ENCODE data around the gene RTL1.

The RTL1 gene

DNA sequence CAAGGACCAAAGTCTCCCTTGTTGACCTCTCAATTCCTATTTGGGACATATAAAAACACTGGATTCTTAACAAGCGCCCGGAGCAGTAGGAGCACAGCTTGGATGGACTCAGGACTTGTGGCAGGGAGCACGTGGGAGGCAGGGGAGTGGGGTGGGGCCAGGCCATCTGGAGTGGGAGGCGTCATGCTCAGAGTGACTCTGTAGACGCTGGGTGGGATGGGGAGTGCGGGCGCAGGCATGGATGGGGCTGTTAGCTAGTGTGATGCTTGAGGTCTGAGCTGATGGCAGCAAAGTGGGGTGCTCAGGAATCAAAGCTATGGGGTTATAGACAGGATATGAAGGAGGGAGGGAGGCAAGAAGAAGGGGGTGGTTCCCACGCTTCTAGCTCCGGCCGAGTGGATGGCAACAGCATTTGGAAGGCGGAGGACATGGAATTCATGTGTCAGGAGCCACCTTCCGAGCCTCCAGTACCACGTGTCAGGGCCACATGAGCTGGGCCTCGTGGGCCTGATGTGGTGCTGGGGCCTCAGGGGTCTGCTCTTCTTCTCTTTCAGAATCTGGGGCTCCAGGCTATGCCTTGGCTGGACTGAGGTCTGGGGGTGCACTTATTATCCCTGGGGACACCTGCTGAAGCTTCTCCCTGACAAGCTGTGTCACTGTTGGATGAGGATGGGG is 51.4 kb downstream of the RTL1 start:
- DNase-seq (ENCODE audit: low read depth in 1 of 2, low spot score in 1 of 2) = no peak

DNA sequence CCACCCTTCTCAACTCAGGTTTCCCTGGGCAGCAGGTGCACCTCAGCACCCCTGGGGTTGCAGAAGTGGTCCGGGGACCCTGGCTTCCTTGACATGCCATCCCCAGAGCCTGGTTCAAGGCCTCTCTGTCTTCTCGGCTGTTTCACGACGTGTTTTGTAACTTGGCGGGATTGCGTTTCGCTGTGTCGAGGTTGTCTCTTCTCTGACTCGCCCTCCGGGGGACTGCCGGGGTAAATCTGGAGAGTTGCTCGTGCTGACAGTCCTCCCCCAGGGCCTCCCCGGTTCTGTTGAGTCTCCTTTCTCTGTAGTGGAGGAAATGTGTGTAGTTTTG is 52.0 kb downstream of the RTL1 start:
- no peak for DNase-seq (ENCODE audit: low read depth in 1 of 2, low spot score in 1 of 2)

DNA sequence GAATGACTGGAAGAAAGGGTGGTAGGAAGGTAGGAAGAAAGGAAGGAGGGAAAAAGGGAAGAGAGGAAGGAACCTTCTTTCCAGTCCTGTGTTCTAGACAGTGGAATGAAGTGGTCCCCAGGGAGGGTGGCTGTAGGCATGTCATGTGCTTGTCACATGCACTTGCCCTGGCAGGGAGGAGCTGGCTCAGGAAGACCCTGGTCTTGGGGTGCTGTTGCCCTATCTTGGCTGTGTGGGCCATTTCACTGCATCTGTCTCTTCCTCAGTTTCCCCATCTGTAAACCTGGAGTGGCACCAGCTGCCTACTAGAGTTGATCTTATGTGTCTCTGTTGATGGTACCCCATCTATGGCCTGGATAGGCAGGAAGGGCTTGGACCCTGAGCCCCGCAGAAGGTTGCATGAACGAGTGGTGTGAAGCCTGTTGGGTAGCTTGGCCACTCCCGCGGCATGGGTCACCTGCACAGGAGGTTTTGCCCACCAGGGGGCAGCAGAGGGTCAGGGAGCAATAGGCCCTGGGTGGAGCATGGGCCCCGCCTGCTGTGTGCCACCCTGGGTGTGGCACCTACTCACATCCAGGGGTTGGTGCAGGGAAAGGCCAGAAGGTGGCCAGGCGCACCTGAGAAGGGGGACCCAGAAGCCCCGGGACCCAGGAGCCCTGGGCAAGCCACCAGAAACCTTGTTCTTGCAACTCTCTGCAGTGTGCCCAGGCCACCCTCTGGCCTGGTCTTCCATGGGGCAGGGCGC is 52.5 kb downstream of the RTL1 start:
- peak; percentile 50 to 71 for DNase-seq (ENCODE audit: low read depth in 1 of 2, low spot score in 1 of 2)

DNA sequence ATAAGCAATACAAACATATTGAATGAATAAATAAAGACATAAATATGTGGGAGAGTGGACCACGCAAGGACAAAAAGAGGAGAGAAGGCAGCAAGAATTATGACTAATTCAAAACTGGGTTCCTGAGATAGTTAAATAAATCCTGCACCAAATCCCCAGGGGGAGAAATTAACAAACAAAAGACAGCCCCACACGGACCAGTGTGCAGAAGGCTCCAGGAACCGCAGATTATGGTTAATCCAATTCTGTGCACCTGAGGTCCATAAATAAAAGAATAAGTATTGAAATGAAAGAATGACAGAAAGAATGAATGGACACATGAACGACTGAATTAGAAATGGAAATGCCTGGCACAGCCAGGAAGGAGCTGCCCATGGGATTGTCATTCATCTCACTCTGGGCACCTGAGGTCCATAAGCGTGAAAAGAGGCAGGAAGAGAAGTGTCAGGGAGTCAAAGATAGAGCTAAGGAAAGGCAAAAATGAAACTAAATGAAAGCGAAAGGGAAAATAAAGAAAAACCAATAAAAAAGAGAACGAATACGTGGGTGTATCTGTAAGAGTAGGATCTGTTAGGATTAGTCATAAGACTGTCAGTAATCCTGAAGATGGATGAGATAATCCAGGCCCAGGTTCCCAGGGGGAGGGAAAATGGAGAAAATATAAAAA is 54.3 kb downstream of the RTL1 start:
- DNase-seq (ENCODE audit: low read depth in 1 of 2, low spot score in 1 of 2) = no peak

DNA sequence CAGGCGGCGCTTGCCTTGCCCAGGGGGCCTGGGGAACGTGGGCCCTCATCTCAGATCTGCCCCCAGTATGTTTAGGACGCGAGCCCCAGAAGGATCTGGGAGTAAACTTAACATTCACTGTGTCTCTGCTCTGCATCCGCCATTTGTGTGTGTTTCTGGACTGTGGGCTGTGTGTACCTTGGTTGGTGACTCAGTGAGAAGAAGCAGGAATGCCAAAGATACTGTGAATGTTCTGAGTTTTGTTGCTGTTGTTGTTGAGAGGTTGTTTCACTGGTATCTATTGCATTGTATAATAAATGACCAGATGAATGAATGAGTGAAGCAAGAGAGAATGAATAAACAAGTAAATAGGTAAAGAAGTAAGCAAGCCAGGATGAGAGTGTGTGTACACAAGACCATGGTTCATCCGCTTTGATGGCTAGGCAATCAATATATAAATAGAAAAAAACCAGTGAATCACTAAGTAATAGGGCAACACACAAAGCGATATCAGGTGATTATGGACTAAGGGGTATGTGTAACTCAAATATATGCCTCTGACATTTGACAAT is 57.1 kb downstream of the RTL1 start:
- DNase-seq (ENCODE audit: low read depth in 1 of 2, low spot score in 1 of 2) = no peak

DNA sequence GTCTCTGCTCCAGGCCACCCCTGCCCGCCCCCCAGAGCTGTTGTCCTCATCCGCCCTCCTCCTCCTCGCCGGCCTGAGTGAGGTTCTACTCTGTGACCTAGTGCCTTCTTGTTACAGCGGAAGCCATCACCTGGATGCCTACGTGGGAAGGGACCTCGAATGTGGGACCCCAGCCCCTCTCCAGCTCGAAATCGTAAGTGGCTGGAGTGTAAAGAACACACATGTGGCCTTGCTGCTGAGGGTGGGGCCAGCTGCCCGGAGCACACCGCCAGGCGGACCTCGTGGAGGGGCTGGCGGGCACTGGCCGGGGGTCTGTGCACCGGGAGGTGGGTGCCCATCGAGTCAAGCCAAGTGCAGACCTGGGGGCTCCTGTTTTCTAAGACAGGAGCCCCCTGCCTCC is 58.2 kb downstream of the RTL1 start:
- no peak for DNase-seq (ENCODE audit: low read depth in 1 of 2, low spot score in 1 of 2)

DNA sequence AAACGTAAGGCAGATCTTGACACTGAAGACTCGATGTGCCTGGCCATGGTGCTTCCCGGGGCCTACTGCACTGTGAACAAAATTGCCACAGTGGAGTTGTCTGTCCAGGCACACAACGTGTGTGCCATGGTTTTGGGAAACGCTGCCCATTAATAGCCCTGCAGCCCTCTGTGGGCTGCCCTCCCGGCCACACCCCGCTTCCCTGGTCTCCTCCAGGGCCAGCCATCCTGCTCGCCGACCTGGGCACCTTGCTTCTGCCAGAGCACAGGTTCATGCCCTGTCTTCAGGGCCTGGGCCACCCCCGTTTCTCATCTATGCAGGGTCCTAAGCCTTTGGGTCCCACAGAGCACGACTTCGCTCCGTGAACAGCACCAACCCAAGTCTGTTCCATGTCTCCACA is 58.7 kb downstream of the RTL1 start:
- DNase-seq (ENCODE audit: low read depth in 1 of 2, low spot score in 1 of 2) = no peak

DNA sequence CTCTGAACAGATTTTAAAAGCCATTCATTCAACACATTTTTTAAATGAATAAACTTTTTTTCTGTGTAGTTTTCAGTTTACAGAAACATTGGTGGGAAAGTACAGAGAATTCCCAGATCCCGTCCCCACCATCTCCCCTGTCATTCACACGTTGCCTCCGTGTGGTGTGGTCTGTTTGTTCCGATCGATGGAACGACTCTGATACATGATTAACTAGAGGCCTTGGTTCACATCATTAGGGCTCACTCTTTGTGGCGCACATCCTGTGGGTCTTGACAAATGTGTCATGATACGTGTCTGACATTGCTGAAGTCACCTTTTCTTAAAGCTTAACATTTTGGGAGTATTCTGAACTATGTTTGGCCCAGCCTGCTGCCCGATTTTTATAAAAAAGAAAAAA is 59.1 kb downstream of the RTL1 start:
- no peak for DNase-seq (ENCODE audit: low read depth in 1 of 2, low spot score in 1 of 2)

DNA sequence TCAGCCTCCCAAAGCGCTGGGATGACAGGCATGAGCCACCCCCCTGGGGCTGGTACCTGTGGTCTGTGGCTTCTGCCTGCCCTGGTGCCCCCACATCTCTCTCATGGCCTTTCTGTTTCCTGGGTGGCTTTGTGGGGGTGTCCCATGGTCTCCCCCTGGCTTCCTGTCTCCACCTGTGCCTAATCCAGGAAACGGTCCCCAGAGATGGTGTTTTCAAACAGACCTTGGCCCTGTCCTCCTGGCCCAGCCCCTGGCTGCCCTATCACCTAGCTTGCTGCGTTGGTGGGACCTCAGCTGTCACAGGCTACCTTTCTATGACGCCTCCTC is 59.5 kb downstream of the RTL1 start:
- no peak for DNase-seq (ENCODE audit: low read depth in 1 of 2, low spot score in 1 of 2)

DNA sequence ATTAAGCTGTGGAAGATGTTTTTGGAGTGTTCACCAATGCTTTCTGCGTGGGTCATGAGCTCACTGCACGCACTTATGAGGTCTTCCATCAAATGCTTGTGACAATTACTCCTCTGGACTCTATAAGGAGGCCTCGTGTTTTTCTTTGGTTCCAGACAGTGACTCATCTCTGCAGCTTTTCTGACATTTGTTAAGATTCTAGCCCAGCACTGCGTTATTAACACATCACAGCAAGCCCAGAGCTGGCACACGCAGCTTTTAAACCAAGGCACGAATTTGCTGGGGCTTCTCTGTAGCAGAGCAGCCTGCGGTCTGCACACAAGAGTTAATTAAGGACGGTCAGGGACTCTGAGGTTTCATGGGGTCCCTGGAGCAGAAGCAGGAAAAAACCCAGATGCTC is 60.7 kb downstream of the RTL1 start:
- DNase-seq (ENCODE audit: low read depth in 1 of 2, low spot score in 1 of 2) = no peak

DNA sequence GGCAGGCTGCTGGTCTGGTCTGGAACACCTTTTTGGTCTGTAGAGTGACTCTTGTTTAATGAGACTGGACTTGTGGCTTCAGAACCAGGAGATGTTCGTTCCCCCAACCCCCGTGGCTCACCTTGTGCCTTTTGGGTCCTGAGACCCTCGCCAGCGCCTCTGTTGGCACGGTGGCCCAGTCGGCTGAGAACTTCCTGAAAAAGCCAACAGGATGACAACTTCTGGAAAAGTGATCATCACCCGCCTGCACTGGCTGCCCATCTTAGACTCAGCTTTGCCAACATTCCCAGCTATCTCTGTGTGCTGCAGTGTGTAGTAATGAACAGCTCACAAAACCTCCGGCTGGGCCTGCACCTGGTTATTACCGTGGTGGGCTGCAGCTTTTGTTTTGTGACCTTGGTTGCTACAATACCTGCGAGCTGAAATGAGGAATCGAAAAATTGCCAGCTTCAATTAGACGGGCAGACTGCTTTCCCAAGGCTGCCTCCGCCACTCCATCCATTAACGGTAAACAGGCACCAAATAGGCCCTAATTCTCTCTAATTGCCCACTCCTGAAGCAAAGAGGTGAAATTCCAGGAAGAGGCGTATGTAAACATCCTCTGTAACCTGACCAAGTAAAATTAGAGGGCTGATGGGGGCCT is 61.6 kb downstream of the RTL1 start:
- DNase-seq (ENCODE audit: low read depth in 1 of 2, low spot score in 1 of 2) = no peak

DNA sequence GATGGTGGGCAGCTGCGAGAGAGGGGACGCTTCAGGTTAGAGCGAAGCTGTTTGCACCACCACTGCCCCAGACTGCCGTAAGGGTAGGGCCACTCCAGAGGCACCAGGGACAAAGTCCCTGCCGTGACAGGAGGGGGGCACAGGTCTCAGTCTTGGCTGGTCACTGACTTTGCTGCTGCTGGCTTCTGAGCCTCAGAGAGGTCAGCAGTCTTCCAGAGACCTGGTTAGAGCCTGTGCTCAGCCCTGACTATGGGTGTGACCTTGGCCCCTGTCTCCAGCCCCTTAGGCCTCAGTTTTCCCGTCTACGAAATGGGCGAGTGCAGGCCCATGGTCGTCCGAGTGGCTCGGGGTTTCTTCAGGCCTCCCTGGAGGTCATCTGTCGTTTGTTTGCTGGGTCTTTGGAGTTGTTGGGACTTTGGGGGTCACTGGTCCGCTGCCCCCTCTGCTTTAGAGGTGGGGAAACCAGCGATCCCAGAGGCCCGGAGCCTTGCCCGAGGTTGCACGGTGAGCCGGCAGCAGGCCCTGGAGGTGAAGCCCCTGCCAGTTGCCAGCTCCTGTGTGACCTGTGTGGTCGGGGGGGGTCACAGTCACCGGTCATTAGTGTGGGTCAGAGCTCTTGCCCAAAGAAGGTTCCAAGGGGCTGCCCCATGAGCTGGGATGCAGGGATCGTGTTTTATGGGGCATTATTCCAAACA is 62.3 kb downstream of the RTL1 start:
- DNase-seq (ENCODE audit: low read depth in 1 of 2, low spot score in 1 of 2) = no peak

DNA sequence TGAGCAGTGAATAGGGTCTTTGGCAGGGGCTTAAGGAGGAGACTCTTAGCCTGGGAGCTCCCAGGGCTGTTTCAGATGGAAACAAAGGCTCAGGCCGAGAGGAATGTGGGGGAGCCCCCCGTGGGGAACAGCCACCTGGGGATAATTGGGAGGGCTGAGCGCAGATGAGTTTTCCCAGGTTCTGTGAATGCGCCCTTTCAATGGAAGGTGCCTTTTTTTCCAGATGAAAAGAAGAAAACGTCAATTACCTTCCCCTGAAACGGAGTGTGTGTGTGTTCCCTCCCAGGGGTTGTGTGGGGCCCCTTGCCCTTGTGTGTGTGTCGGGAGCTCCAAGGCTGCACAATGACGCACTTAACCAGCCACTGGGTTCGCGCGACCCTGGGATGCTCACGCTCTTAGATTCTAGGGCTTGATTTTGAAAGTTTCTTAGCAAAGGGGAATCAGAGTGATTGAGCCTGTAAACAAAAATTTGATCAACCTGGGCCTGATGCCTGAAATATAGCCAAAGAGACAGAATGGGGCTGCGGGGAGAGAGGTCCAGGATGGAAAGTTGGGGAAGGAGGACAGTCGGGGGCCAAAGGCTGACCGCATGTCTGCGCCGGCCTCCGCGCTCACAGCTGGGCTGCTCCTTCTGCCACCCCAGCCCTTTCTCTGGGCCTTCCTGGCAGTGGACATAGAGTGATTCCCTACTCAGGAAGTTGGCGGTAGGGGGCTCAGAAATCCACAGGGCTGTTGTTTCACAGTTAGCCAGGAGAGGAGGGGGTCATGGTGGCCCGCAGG is 63.0 kb downstream of the RTL1 start:
- no peak for DNase-seq (ENCODE audit: low read depth in 1 of 2, low spot score in 1 of 2)

DNA sequence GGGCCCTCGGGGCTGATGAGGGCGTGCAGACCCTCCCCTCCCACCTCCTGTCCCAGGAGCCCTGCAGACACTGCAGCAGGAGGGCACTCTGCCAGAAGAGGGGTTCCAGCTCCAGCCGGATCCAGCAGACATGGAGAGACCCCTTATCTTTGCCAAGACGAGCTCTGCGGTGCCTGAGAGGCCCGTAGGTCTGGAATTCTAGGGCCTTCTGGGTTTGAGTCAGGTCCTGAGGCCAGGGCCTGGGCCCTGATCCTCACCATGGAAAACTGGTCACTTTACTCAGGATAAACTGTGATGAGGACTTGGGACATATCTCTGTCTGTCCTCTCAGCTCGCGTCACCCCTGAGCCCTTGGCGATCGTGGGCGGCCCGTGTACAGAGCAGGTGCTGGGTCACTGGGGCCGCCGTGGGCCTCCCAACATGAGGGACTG is 63.8 kb downstream of the RTL1 start:
- DNase-seq (ENCODE audit: low read depth in 1 of 2, low spot score in 1 of 2) = no peak

DNA sequence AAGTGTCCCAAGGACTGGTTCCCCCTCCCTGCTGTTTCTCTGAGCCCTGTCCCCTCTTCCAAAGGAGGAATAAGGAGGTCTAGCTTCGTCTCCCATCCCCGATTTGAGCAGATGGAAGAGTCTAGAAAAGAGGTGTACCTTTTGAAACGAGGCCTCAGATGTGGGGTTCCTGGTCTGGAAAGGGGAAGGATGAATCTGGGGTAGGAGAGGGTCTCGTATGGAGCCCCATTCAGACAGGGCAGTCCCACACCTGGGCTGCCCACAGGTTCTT is 64.3 kb downstream of the RTL1 start:
- DNase-seq (ENCODE audit: low read depth in 1 of 2, low spot score in 1 of 2) = no peak

DNA sequence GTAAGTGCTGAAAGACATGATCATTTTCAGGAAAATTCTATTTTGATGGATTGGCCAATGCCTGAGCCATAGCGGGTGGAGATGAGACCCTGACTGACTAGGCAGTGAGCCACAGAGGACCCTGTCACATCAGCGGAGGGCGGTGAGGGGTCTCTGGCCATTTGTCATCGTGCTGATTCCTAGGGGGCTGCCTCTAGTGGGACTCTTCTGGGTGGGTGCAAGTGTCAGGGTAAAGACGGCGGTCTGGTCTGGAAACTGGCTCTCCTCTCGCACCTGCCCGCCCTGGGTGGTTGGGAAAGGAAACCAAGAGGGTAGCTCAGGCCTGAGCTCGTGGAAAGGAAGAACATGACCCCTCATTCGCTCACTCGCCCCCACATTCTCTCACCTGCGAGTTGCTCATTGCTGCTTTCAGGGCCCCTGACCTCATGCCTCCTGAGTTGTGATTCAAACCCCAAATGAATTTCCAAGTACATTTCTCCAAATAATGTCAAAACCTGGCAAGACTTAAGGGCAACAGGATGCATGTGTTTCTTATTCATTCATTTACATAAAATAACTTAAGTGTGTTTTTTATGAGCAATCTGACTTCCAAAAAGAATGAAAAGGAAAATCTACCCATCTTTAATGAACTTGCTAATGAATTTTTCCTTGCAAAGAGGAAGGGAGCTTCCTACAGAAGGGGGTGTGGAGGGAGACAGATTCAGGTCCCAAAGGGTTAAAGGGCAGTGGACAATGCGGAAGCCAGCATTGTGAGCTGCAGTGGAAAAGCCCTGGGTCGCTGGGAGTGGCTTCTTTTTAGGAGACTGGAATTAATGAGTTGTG is 64.8 kb downstream of the RTL1 start:
- no peak for DNase-seq (ENCODE audit: low read depth in 1 of 2, low spot score in 1 of 2)

DNA sequence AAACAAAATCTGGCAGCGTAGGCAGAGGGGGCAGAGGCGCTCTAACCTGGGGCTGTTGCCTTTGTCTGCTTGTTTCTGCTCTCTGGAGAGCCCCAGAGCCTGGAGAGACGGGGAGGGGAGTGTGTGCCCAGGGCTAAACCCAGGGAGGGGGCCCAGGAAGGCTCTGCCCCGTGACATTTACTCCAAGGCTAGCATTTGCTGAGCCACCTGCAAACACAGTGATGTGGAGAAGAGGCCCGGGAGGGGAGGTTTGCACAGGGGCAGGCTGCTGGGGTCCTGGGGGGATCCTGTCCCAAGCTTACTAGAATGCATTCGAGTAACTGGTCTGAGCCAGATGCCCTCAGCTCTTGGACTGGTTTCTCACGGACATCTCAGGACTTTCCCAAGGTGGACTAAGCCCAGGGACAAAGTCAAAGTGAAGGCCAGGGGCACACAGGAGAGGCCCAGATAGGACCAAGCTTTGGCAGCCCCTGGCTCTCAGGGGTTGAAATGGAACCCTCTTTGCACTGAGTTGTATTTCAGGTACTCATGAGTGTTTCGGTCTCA is 65.6 kb downstream of the RTL1 start:
- no peak for DNase-seq (ENCODE audit: low read depth in 1 of 2, low spot score in 1 of 2)

DNA sequence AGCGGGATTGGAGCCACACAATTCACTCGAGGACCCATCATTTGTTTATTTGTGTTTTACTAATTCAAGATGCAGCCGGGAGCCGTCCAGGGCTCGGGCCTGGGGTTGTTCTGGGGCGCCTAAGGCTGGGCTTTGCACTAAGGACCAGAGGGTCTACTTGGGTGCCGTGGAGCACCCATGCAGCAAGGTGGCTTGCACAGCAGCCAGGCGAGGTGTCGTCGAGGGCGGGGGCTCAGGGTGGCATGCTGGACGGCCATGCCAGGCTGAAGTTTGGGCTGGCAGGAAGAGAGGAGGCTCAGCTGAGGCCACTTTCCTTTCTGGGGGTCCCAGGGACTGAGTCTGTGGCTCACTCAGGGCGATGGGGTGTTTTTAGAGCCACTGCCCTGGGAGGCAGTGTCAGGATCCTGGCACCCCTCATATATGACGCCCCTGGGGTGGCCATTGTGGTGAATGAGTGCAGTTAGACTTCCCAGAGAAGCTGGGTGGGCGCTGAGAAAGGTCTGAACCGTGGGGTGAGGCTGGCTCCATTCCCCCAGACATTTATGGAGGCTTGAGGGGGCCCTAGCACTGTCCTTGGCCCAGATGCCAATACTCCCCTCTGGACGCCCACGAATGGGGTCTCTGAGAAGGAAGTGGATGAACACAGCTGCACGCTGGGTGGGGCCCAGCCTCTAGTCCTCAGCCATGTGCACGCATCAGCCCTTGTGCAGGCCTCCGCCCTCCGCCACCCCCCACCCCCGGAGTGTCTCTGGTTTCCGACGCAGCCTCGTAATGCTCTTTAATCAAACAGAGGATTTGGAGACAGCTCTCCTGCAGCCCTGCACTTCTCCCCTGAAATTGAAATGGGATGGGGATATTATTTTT is 66.3 kb downstream of the RTL1 start:
- no peak for DNase-seq (ENCODE audit: low read depth in 1 of 2, low spot score in 1 of 2)

DNA sequence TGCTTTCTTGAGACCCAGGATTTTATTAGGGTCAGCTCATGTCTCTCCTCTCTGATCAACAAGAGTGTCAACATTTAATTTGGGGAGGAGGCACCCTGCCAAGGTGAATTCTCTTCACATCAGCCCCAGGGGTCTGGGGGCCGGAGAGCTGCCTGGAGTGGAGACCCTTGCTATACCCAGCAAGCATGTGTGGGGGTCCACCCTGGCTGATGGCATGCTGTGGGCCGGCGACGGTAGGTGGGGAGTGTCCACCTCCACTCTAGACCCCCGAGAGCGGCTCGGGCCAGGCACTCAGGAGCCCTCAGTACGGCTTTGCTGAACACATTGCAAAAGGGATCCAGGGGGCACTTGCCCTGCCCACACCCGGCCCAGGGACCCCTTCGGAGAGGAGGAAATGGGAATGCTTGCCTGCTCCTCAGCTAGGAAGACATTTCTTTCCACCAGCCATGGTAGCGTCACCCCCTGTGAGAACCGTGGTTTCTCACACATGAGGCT is 67.2 kb downstream of the RTL1 start:
- no peak for DNase-seq (ENCODE audit: low read depth in 1 of 2, low spot score in 1 of 2)

Measured in stimulated activated CD4-positive, alpha-beta T cell treated with anti-CD3 and anti-CD28 coated beads, Interleukin-15, amount 100 ng/mL, for 1 hour (primary cell).